SK-N-SH treated with all-trans-retinoic acid at 6 μM for 48 hours (cell line): ENCODE results near the gene FNDC1.

Experiments
- ARNTL ChIP-seq: fragments of 450-650 bp; formaldehyde crosslinking; IDR thresholded peaks from 2 replicates; pipeline ENCODE4 v1.5.0; 2020; ENCODE audit warnings: low read depth, mild to moderate bottlenecking, moderate library complexity, borderline replicate concordance
- GLIS3 ChIP-seq: fragments of 250-450 bp; sonication (Bioruptor Pico); IDR thresholded peaks from 2 replicates; pipeline ENCODE4 v1.5.0; 2020; ENCODE audit warnings: mild to moderate bottlenecking, moderate library complexity
- TCF4 ChIP-seq: fragments of 250-450 bp; sonication (Bioruptor Pico); IDR thresholded peaks from 2 replicates; pipeline ENCODE4 v1.8.0; 2021; ENCODE audit warnings: mild to moderate bottlenecking, moderate library complexity, borderline replicate concordance
- ZFP3 ChIP-seq: fragments of 250-450 bp; sonication (Bioruptor Pico); IDR thresholded peaks from 2 replicates; pipeline ENCODE4 v1.5.0; 2020; ENCODE audit warnings: mild to moderate bottlenecking, moderate library complexity
- TF ChIP-seq, protein P1 (sequence below): fragments of 250-450 bp; sonication (Bioruptor Pico); IDR thresholded peaks from 2 replicates; pipeline ENCODE4 v1.5.1; 2020; ENCODE audit warnings: low read depth, mild to moderate bottlenecking, moderate library complexity
- TF ChIP-seq, protein P2 (sequence below): fragments of 250-450 bp; sonication (Bioruptor Pico); IDR thresholded peaks from 2 replicates; pipeline ENCODE4 v1.8.0; 2021; ENCODE audit warnings: low read depth, mild to moderate bottlenecking, moderate library complexity, borderline replicate concordance

DNA sequence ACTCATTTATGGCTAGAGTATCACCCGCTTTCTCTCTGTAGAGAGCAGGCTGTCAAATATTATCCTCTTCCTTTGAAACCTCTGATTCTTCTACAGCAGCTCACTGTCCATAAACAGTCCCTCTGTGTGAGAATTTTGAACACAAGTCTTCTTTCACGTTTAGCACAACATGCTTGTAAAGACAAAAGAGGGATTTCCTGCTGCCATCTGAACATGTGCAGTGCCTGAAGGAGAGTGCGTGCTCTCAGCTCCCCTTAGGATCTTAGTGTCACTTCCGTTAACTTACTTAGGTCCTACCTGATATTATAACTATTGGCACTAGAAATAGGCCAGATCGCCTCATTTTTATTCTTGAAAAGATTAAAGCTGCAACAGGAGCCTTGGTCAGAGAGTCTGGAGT lies 50.9 kb downstream of the FNDC1 start:
- TF ChIP-seq, protein P1, sequence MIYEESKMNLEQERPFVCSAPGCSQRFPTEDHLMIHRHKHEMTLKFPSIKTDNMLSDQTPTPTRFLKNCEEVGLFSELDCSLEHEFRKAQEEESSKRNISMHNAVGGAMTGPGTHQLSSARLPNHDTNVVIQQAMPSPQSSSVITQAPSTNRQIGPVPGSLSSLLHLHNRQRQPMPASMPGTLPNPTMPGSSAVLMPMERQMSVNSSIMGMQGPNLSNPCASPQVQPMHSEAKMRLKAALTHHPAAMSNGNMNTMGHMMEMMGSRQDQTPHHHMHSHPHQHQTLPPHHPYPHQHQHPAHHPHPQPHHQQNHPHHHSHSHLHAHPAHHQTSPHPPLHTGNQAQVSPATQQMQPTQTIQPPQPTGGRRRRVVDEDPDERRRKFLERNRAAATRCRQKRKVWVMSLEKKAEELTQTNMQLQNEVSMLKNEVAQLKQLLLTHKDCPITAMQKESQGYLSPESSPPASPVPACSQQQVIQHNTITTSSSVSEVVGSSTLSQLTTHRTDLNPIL (CRISPR knock-in tag) = no peak
- TF ChIP-seq ZFP3 (CRISPR knock-in tag) (no peak), TCF4 (CRISPR knock-in tag) (no peak), ARNTL (no peak), GLIS3 (CRISPR knock-in tag) (no peak)
- TF ChIP-seq, protein P2, sequence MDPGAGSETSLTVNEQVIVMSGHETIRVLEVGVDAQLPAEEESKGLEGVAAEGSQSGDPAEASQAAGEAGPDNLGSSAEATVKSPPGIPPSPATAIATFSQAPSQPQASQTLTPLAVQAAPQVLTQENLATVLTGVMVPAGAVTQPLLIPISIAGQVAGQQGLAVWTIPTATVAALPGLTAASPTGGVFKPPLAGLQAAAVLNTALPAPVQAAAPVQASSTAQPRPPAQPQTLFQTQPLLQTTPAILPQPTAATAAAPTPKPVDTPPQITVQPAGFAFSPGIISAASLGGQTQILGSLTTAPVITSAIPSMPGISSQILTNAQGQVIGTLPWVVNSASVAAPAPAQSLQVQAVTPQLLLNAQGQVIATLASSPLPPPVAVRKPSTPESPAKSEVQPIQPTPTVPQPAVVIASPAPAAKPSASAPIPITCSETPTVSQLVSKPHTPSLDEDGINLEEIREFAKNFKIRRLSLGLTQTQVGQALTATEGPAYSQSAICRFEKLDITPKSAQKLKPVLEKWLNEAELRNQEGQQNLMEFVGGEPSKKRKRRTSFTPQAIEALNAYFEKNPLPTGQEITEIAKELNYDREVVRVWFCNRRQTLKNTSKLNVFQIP (CRISPR knock-in tag) = no peak
